ENCODE results near the gene DNM2.

The DNM2 gene

DNA sequence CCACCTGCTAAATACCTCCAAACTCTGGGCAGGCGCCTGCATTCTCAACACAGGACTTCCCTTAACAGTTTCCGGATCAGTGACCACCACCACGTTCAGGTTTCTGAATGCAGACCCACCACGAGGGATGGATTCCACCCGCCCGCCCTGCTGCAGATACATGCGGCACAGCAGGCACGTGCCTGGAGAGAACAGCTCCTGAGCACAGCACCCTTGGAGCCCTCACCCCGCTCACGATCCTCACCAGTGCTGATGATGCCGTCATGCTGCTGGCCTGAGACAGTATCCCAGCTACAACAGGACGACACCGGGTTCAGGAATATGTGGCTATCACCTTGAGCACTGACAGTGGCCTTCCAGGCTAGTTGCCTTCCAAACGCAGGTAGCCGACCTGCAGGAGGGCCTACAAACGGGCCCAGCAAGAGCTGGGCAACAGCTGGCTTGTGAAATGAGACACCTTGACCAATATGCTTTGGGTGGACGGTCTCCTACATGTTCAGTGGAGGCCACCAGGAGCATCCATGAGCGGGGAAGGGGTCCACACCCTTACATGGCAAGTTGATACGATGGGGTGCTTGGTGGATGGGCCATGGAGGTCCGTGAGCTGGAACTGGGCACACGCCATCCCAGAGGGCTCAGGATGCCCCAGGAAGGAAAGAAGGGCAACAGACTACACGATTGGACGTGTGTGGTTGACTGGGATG lies 26.5 kb upstream of the DNM2 start:
- DNase-seq: no peak

DNA sequence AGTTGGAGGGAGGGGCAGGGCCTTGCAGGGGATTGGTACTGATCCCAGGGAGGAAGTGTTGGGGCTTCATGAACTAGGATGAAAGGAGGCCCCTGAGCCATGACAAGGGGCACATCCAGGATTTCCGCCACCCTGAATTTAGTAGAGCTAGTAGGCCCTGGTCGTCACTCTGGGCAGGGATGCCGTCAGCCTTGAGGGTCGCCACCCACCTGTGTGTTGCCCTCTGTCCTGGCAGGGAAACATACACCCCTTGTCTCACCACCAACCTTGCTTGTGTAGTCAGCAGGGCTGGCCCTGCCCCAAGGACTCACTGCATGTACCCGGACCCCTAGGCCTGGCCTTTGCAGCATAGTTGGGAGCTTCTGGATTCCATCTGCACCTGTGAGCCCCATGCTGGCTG lies 26.0 kb upstream of the DNM2 start:
- DNase-seq: no peak

DNA sequence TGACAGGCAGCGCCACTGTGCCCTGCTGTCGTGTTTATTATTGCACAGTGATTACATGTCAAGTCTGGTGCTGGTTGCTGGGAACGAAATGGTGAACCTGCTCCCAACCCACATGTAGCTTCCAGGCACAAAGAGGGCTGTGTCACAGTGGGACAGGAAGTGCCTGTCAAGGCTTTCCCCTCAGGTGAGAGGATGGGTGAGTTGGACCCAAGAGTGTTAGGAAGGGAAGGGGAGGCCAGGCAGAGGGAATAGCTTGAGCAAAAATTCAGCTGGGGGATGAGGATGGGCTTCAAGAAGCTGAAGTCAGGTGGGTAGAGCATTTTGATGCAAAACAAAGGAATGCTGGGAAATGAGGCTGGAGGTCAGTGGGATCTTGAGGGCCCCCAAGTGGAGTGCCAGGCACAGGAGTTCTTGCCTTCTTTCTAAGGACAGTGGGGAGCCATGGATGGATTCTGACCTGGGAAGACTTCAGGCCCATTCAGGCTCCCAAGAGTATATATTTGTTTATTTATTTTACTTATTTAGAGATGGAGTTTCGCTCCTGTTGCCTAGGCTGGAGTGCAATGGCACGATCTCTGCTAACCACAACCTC lies 25.1 kb upstream of the DNM2 start:
- no peak for DNase-seq

DNA sequence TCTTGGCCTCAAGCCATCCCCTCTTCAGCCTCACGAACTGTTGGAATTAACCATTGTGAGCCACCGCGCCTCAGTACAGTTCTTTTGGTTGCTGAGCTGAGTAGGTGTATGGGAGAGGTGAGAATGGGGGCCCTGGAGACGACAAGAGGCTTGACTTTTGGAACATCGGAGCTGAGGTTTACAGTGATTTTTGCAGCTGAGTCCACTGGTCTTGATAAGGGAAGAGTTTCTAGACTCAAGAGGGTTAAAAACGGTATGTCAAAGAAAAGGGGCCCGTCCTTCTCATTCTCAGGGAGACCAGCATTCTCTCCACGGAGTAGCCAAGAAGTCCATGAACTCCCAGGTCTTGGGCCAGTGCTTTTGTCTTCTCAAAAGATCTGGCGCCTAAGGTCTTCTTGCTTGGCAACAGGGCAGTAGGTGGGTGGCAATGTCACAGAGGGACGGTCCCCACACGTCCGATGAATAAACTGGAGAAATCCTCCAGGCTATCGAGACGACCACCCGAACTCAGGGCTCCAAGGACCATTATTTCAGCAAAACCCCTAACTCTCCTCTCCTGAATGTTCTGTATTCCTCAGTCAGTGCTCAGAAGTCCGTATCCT lies 23.1 kb upstream of the DNM2 start:
- no peak for DNase-seq

DNA sequence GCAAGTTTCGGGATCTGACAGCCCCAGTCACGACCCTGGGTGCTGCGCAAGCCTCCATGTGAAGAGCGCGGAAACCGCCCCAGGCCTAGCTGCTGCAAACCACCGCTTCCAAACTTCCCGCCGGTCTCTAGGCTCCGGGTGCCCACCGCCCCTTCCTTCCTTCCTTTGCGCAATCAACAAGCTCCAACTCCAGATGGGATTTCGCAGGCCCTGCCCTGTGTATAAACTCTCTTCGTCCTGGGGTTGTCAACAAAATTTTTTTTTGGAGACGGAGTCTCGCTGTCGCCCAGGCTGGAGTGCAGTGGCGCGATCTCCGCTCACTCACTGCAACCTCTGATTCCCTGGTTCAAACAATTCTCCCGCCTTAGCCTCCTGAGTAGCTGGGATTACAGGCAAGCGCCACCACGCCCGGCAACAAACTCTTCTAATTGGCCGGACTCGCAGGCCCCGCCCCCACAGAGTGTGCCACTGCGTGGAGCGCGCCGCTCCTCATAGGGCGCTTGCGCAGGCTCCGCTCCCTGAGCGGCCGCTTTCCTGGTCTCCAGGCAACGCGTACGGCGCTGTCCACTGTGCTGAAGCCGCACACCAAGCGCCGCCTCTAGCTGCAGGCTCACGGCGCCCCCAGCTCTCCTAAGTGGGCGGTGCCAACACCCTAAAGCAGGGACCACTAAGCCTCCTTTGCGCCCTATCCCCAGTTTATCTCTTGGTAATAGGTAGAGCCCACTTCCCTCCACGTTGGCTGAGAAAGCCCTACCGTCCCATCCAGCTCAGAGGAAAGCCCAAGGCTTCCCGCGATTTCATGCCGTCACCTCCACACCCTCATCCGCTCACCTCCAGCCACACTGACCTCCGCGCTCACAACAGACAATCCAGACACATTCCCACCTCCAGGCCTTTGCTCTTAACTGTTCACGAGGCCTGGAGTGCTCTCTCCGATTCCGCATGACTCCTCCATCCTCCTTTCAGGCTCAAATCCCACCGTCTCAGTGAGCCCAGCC lies 22.2 kb upstream of the DNM2 start:
- DNase-seq: peak; percentile 95

DNA sequence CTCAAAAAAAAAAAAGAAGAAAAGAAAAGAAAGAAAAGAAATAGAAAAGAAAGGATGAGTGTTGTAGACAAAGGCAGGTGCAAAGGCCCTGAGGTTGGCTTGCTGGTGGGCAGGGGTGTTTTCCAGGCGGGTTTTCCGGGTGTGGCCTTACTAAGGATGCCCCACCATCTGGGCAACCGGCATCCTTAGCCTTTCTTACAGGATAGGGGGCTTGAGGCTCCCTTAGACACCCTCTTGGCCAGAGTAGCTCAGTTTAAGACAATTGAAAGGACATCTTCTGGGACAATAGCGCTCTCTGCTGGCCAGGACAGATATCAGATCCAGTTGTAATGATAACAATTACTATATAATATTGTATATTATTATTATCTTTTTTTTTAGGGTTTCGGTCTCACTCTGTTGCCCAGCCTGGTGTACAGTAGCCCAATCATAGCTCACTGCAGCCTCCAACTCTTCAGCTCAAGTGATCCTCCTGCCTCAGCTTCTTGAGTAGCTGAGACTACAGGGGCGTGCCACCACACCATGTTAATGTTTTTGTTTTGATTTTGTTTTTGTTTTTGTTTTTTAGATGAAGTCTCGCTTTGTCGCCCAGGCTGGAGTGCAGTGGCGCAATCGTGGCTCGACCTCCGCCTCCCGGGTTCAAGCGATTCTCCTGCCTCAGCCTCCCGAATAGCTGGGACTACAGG lies 18.1 kb upstream of the DNM2 start:
- DNase-seq: peak; percentile 84

DNA sequence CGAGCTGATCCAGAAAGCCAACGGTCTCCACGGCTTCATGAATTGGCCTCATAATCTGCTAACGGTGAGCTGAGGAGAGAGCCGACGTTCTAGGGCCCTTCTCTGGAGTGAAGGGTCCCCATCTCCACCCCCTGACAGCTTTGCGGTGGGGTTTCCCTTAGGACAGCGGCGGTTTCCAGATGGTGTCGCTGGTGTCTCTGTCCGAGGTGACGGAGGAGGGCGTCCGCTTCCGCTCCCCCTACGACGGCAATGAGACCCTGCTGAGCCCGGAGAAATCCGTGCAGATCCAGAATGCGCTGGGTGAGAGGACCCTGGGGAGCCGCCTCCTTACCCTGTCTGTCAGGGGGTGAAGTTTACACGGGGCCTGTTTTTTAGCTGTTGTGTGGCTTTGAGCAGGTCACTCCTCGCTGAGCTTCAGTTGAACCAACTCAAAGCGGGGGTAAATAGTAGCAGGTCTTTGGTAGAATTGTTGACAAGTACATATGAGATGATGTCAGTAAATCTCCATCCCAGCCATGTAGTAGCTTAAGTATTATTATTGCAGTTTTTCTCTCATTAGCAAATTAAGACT lies 15.8 kb upstream of the DNM2 start:
- DNase-seq: peak; percentile 44

DNA sequence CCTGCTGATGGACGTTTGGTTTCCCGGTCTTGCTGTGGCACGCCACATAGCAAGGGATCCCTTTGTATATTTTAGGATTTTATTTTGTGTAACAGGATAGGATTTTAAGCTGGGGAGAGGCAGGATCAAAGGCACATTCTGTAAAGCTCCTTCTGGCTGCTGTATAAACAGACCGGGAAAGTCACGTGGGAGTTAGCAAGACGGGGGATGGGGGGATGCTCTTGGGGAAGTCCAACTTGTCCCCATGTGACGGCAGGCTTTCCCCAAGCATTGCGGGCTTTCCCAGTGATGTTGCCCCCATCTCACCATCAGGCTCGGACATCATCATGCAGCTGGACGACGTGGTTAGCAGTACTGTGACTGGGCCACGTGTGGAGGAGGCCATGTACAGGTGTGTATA lies 10.9 kb upstream of the DNM2 start:
- no peak for DNase-seq

DNA sequence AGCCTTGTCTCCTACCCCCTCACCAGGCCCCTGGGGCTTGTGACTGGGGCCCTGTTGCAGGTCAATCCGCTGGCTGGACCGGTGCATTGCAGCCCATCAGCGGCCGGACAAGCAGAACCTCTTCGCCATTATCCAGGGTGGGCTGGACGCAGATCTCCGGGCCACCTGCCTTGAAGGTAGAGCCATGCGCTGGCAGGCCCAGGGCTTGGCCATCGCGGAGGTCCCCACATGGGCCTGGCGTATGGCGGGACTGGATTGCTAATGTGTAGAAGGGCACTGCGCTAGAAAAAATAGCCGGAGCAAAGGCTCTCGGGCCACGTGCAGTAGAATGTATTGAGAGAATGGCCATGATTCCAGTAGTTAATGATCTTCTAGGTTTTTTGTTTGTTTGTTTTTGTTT lies 10.4 kb upstream of the DNM2 start:
- no peak for DNase-seq

DNA sequence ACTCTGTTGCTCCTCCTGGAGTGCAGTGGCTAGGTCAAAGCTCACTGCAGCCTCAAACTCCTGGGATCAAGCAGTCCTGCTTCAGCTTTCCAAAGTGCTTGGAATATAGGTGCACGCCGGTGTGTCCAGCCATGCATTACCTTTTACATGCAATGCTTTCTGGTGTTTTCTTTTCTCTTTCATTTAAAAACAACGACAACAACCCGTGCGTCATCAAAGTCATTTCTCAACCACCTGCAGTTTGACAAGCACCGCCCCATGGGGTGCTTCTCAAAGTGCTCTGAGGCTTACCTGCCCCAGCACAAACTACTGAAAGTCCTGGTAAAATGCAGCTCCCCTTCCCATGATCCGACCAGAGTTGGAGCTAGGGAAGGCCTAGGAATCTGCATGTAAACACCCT lies 9.6 kb upstream of the DNM2 start:
- no peak for DNase-seq

DNA sequence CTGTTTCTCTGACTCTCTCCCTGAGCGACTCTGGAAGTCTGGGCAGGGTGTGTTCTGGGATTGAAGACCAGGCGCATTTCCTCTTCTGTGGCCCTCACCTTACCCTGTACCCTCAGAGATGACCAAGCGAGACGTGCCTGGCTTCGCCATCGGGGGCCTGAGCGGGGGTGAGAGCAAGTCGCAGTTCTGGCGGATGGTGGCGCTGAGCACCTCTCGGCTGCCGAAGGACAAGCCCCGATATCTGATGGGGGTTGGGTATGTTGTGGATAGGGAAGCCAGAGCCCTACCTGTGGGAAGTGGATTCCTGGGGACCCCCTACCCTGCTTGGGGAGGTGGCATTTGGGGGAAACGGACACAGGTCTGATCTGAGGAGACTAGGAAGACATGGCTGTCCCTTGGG lies 5.8 kb upstream of the DNM2 start:
- no peak for DNase-seq

DNA sequence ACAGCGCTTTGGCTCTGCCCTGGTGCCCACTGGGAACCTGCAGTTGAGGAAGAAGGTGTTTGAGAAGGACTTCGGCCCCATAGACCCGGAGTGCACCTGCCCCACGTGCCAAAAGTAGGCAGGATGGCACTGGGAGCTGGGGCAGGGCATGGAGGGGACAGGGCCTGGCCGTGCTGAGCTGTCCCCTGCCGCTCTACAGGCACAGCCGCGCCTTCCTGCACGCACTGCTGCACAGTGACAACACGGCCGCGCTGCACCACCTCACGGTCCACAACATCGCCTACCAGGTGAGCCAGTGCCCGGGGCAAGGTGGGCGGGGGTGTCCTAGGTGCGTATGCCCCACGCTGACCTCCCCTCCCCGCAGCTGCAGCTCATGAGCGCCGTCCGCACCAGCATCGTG lies 5.1 kb upstream of the DNM2 start:
- no peak for DNase-seq

DNA sequence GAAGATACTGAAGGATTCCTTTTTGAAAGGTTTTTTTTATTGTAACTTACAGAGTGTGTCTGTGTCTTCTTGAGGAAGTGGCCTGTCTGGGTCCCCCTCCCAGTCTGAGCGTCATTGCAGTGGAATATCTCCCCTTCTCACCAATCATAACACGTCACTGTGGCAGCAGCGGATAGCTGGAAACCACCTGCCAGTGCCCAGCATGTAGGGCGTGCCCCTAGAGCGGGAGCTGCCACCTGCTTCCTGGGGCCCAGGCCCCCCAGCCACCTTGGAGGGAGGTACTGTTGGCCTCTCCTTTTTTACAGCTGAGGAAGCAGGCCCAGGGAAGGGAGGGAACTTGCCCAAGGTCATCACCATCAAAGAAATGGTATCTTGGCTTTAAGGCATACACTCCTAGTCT lies 4.6 kb upstream of the DNM2 start:
- DNase-seq: no peak

DNA sequence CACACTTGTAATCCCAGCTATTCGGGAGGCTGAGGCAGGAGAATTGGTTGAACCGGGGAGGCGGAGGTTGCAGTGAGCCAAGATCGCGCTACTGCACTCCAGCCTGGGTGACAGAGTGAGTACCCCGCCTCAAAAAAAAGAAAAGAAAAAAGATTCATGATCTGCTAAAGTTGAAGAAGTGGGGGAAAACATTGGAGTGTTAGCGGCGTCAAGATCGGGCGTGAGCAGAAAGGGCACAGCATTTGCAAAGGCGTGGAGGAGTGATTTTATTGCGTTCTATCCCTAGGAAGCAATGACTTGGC lies 874 bp upstream of the DNM2 start:
- no peak for DNase-seq

DNA sequence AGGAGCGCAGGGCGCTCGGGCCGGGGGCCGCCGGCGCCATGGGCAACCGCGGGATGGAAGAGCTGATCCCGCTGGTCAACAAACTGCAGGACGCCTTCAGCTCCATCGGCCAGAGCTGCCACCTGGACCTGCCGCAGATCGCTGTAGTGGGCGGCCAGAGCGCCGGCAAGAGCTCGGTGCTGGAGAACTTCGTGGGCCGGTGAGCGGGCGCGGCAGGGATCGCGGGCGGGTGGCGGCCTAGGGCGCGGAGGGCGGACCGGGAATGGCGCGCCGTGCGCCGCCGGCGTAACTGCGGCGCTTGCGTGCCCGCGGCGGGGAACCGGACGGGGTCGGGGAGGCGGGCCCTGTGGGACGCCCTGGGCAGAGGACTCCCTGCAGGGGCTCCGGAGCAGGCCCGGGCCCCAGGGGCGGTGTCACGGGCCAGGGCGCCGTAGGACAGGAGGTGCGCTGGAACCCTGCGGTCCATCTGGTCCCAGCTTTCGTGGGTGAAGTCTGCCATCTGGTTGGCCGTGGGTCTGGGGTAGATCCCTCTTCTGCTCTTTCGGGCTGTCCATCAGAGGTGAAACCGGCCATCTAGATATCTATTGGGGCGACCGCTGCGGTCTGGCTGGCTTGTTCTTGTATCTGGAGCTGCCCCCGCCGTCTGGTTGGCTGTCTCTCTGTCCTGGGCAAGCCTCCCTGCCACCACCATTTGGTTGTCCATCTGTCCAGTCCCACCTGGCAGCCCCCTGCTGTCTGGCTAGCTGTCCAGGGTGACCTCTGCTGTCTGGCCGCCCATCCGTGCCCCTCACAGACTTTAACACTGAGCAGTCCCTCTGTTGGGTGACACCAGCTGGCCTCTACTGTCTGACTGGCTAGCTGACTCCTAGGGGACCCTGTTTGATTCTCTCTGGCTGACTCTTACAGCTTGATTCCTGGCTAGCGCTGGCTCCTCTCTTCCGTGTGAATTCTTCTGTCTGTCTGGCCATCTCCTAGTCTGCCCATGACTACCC lies 622 bp downstream of the DNM2 start:
- DNase-seq: peak; percentile 72

DNA sequence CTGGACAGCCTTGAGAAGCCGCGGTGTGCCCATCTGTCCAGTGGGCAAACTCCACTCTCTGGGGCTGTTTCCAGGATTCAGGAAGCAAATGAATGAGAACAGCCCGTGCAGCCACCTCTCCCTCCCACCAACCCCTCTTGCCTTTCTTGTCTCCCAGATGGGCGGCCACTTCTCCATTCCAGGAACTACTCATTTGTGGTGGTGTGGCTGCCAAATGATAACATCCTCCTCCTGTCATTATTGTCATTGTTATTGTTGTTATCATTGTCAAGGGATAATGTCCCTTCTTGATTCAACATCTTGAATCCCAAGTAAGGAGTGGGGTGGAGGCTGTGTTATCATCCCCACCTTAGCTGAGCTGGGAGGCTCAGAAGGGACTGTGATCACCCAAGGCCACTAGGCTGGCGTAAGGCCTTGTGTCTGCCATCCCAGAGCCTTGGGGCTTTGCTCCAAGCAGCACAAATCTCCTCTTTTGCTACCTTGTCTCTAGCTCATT lies 1.6 kb downstream of the DNM2 start:
- no peak for DNase-seq

DNA sequence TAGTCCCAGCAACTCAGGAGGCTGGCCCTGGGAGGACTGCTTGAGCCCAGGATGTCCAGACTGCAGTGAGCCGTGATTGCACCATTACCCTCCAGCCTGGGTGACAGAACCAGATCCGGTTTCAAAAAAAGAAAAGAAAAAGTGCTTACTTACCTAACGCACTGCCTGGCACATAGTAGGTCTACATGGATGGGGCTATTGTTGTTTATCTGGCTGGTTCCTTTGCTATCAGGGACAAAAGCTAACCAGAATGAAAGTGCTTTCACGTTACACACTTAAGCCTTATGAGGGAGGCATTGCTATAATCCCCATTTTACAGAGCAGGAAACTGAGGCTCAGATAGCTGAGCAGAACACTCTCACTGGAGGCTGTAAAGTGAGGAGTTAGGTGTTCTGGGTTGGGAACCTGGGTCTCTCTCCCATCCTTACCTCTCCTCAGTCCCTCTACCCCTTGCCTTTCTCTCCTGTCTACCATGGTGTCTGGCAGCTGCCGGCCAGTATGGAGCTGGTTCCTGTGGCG lies 2.8 kb downstream of the DNM2 start:
- DNase-seq: no peak

DNA sequence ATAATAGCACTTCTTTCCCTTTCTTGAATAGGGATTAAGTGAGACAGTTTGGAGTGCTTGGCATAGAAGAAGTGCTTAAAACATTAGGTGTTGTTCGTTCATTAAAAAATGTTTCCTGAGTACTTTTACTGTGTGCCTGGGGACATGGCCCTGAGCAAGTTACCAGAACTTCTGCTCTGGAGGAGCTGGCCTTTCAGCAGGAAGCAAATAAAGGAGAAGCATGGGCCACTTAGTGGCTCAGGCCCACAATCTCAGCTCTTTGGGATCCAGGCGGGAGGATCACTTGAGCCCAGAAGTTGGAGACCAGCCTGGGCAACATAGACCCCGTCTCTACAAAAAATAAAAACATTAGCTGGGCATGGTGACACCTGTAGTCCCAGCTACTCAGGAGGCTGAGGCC lies 5.7 kb downstream of the DNM2 start:
- DNase-seq: no peak

DNA sequence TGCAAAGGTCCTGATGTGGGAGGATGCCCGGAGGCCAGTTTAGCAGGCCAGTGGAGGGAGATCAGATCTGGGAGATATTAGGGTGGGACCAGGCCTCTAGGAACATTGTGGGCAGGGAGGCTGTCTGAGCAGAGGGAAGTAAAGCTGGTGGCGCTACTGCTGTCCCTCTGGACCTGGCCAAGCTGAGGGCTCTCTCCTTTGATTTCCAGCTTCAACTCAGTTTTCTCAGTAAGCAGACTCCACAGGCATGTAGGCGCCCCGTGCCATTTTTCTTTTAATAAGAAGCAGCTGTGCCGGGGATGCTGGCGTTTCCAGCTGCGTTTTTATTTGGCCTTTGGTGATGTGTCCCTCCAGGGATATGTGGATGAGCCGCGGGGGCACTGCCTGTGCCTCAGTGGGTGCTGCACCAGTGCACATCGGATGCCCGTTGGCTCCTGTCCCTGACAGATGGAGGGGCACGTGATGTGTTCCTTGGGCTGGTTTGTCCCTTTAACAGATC lies 6.7 kb downstream of the DNM2 start:
- DNase-seq: no peak

DNA sequence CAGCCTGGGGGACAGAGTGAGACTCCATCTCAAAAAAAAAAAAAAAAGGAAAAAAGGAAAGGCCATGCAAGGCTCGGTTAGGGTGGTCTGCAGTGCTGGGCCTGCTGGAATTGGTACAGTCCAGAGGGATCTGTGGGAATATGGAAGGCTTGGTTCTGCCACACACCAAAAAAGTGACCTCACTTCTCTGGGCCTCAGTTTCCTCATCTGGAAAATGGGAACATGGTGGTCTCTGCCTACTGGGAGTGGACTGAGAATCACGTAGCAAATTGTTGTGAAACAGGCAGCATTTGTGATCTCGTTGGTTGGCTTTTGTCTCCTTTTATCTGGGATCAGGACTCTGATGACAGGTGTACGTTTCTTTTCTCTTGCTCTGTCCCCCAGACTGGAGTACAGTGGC lies 7.5 kb downstream of the DNM2 start:
- DNase-seq: no peak

DNA sequence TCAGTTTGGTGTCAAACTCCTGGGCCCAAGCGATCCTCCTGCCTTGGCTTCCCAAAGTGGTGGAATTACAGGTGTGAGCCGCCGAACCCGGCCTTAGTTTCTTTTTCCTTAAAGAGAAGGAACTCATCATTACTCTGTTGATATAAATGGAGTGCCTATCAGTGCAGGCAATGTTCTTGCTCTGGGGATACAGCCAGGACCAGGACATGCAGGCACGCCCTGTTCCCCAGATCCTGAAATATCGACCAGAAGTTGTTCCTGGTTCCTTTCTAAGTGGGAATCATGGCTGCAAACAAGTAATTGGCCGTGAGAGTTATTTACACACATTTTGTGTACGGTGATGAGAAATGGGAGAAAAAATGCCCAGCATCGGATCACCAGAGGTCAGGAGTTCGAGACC lies 8.4 kb downstream of the DNM2 start:
- no peak for DNase-seq

Data from stimulated activated CD4-positive, alpha-beta T cell treated with anti-CD3 and anti-CD28 coated beads, Interleukin-15, amount 100 ng/mL, for 24 hours (primary cell).